Measurements from ENCODE around the gene COL1A2.

COL1A2 gene

DNA sequence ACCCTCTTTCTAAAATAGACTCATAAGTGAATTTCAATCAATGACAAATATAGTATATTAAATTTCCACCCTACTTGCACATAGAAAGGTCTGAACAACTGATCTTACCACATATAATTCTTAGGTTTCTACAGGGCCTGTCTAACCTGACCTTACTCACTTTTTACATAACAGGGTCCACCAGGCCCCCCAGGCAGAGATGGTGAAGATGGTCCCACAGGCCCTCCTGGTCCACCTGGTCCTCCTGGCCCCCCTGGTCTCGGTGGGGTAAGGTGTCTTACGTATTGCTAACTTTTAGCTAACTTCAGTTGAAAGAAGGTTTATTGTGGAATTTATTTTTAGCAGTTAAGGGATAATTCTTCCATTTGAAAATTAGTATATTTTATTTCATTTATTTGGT, 5.3 kb downstream of the COL1A2 start:
- TF ChIP-seq, protein P1, sequence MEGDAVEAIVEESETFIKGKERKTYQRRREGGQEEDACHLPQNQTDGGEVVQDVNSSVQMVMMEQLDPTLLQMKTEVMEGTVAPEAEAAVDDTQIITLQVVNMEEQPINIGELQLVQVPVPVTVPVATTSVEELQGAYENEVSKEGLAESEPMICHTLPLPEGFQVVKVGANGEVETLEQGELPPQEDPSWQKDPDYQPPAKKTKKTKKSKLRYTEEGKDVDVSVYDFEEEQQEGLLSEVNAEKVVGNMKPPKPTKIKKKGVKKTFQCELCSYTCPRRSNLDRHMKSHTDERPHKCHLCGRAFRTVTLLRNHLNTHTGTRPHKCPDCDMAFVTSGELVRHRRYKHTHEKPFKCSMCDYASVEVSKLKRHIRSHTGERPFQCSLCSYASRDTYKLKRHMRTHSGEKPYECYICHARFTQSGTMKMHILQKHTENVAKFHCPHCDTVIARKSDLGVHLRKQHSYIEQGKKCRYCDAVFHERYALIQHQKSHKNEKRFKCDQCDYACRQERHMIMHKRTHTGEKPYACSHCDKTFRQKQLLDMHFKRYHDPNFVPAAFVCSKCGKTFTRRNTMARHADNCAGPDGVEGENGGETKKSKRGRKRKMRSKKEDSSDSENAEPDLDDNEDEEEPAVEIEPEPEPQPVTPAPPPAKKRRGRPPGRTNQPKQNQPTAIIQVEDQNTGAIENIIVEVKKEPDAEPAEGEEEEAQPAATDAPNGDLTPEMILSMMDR (IDR thresholded peaks at IDR 0.05; ENCODE audit: borderline replicate concordance, control extremely low read depth, extremely low read depth, insufficient read depth, missing control alignments): no peak
- in situ Hi-C loops (cut with MboI; ENCODE audit: low sequenced_read_pairs, unreplicated experiment): no loop called here
- DNase-seq (ENCODE audit: low spot score): no peak

GRCh38 chr7:94400643-94401427, 6.1 kb downstream of the COL1A2 start:
- in situ Hi-C loops (cut with MboI; ENCODE audit: low sequenced_read_pairs, unreplicated experiment): no loop called here
- TF ChIP-seq, protein P1 (IDR thresholded peaks at IDR 0.05; ENCODE audit: borderline replicate concordance, control extremely low read depth, extremely low read depth, insufficient read depth, missing control alignments): no peak
- no peak for DNase-seq (ENCODE audit: low spot score)

GRCh38 chr7:94401428-94401814, 6.7 kb downstream of the COL1A2 start:
- no peak for DNase-seq (ENCODE audit: low spot score)
- TF ChIP-seq, protein P1 (IDR thresholded peaks at IDR 0.05; ENCODE audit: borderline replicate concordance, control extremely low read depth, extremely low read depth, insufficient read depth, missing control alignments): no peak
- in situ Hi-C loops (cut with MboI; ENCODE audit: low sequenced_read_pairs, unreplicated experiment): no loop called here

DNA sequence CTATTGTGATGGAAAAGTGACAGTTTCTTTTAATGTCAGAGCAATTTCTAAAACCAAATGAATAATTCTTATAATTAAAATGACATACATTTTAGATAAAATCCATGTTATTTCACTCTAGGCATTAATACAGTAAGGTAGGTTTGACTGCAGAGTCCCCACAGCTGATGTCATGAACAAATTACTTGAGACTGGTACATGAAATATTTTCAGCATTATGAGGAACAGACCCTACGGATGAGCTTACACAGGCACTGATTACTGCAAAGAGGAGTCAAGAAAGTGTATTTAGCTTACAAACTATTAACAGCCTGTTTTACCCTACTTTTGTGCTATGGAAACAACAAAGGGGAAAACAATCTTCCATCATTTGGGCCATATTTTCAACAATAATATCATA, 8.9 kb downstream of the COL1A2 start:
- TF ChIP-seq, protein P1 (IDR thresholded peaks at IDR 0.05; ENCODE audit: borderline replicate concordance, control extremely low read depth, extremely low read depth, insufficient read depth, missing control alignments): no peak
- no peak for DNase-seq (ENCODE audit: low spot score)
- in situ Hi-C loops (cut with MboI; ENCODE audit: low sequenced_read_pairs, unreplicated experiment): no loop called here

- in situ Hi-C loops (cut with MboI; ENCODE audit: low sequenced_read_pairs, unreplicated experiment): no loop called here
- no peak for DNase-seq (ENCODE audit: low spot score)
- TF ChIP-seq, protein P1 (IDR thresholded peaks at IDR 0.05; ENCODE audit: borderline replicate concordance, control extremely low read depth, extremely low read depth, insufficient read depth, missing control alignments): no peak
Observed at GRCh38 chr7:94405506-94405905, 10.8 kb downstream of the COL1A2 start.

DNA sequence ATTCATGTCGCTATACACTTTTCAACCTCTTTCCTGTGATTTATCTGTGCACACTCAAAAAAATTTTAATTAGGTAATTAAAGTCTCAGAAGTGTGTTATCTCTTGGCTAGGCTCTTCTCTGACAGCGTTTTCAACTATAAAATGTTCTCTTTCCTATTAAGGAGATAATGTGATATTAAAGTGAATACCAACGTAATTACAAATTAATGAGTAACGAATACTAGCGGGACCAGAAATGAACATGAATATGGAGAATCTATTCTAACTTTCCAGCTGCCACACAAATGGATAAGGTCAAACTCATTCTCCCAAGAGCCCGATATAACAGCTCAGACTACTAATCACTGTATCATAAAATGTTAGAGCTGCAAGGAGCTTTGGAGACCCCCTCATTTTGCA, 12.0 kb downstream of the COL1A2 start:
- DNase-seq (ENCODE audit: low spot score): no peak
- in situ Hi-C loops (cut with MboI; ENCODE audit: low sequenced_read_pairs, unreplicated experiment): no loop called here
- TF ChIP-seq, protein P1 (IDR thresholded peaks at IDR 0.05; ENCODE audit: borderline replicate concordance, control extremely low read depth, extremely low read depth, insufficient read depth, missing control alignments): no peak

Data from GM13976 (cell line).